NCI-H1417 (cell line): ENCODE data around the gene ZNF827.
"Not testable (repeated sequence)": the region's sequence is repeated elsewhere in the genome, so short reads cannot be mapped to it uniquely, and the experiment has no call there.

Experiments
- DNase-seq, 3 experiments: peaks; one replicate each; lab custom pipeline; 2025; lab: John Stamatoyannopoulos, UW

ZNF827 gene

DNA sequence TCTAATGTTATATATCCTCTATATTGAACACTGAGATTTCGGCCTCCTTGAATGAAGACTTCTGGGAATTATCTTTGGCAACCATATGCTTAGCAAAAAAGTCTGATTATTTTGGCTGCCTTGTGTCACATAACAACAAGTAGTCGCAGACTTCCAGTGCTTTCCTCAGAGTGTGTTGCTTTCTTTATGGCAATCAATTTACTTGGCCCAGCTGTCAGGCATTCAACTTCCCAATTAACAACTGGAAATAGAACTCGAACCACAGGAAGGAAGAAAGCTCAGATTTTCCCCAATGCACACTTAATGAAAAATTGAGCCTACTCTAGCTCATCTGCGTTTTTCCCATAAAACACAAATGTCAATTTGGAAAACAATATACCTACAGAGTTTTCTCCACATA, 71.6 kb downstream of the ZNF827 start:
- DNase-seq: no peak

DNA sequence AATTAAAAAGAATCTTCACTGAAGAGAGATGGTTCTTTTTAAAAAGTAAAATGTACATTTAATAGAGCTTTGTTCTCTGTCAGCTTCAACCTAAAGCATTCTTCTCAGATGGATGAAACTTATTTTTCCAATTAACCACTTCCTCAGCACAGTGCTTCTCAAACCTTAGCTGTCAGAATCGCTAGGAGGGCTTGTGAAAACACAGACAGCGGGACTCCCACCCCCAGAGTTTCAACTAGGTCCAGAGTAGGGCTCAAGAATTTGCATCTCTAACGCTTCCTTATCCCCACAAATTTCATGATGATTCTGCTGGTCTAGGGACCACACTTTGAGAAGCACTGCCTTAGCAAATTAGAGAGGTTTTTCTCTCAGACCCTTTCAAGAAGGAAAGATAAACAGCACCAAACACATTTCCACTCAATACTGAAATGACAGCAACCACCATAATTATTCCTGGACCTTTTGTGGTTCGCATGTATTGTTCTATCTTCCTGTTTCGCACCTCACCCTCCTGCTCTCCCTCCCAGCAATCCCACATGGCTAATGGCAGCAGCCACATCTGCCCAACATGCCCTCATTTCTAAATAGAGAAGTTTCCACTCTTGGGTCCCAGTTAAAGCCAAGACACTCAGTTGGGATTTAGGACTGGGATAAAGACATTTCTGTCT, 73.2 kb downstream of the ZNF827 start:
- DNase-seq: peak in 1 of 3 experiments; percentile 8

GRCh38 chr4:145863191-145863590, 75.4 kb downstream of the ZNF827 start:
- DNase-seq: no peak

GRCh38 chr4:145861336-145862318, 77.0 kb downstream of the ZNF827 start:
- peak in 1 of 3 experiments; percentile 25 for DNase-seq

GRCh38 chr4:145860897-145861296, 77.7 kb downstream of the ZNF827 start:
- no peak for DNase-seq

GRCh38 chr4:145860446-145860845, 78.2 kb downstream of the ZNF827 start:
- no peak for DNase-seq

DNA sequence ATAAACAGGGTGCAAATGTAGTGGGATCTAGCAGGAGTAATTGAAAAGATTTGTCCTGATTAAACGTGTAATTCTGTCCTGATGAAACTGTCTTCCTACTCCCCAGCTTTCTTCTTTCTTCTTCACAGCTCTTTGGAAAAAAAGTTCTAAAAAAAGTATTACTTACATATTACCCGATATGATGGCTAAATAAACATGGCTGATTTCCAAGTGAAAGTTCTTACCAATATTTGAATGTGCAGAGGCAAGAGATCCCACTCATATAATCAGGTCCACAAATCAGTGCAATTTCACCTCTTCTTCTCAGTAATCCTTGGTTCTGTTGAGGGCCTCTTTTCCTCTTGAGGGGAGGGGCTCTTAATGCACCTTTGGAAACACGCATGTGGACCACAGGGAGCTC, 78.7 kb downstream of the ZNF827 start:
- no peak for DNase-seq

DNA sequence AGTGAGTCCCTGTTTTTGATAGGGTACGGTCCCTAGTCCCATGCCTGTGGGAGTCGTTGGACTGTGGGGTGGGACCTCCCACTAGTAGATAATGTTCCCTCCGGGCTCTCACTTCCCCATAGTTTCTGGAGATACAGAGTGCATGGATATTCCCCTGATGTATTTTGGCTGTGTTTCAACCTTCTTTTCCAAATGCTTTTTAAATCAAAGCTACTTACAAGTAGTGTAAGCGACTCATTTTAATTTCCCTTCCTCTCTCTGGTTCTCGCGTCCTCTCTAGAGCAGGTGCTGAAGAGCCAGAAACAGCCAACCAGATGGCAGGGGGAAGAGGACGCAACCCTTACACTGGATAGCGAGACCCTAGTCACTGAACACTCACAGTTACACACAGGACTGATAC, 79.2 kb downstream of the ZNF827 start:
- no peak for DNase-seq

GRCh38 chr4:145852256-145852839, 86.3 kb downstream of the ZNF827 start:
- DNase-seq: no peak

- DNase-seq: peak in 1 of 3 experiments; percentile 18
Measured at GRCh38 chr4:145851511-145852201, 87.0 kb downstream of the ZNF827 start.

DNA sequence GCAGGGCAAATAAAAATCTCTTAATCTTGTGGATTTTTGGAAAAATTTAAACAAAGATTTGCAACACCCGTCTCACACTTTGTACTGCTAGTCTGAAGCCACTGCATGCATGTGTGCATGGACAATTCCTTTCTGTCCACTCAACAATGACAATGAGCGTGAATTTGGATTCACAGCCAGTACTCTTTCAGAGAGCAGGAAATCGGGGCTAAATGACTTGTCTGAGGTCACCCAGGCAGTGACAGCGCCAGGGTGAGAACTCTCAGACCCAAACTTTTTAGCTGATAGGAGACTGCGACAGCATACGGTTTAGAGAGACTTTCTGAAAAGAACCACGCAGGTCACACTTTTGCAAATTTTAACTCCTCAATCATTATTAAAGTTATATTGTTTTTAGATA, 90.9 kb downstream of the ZNF827 start:
- no peak for DNase-seq

DNA sequence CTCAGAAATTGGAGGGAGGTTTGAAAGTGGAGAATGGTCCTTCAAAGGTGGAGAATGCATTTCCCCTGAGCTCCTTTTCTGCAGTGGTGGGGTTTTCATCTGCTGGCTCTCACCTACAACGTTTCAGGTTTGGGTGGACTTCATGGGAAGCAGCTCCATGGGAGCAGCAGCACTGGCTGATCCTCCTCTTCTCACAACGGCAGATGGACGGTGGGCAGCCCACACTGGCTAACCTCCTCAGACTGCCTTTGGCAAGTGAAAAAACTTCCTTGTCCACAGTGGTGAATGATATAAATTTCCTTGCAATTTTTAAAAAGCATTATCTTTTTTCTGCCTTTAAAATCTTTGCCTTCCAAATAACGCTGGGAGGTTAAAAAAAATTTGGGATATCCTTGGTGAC, 93.5 kb downstream of the ZNF827 start:
- no peak for DNase-seq

DNA sequence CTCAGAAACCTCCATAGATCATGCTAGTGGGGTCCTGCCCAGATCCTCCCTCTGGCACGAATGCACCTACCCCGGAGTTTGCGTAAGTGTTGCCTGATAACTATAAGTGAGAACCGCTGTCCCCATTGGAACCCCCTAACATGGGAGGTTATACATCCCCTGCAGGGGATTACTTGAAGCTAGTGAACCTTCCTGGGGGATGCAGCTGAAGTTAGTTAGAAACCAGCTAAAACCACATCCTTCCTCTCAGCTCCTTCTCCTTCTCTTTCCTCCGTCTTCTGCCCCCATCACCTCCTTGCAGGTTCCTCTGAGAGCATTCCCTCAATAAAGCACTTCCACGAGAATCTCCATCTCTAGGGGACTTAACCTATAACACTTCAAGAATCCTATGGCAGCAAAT, 95.0 kb downstream of the ZNF827 start:
- DNase-seq: no peak

GRCh38 chr4:145843148-145843547, 95.5 kb downstream of the ZNF827 start:
- DNase-seq: no peak

- no peak for DNase-seq
Measured at GRCh38 chr4:145842224-145842887, 96.3 kb downstream of the ZNF827 start.

DNA sequence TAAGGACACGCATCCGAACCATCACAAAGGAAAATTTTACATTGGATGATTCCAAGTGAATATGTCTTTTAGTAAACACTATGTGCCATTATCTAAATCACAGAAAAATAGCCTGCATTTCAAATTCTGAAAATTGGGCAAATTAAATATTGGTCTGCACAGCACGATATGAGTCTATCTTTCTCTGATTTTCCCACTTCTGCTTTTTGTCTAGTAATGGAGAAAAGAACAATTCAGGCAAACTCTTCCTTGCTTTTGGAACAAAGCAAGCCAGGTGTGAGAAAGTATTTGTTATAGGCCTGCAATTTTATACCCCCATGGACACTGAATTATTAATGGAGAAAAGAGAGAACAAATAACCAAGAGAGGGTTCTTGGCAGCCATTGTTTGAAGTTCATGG, 97.8 kb downstream of the ZNF827 start:
- no peak for DNase-seq

DNA sequence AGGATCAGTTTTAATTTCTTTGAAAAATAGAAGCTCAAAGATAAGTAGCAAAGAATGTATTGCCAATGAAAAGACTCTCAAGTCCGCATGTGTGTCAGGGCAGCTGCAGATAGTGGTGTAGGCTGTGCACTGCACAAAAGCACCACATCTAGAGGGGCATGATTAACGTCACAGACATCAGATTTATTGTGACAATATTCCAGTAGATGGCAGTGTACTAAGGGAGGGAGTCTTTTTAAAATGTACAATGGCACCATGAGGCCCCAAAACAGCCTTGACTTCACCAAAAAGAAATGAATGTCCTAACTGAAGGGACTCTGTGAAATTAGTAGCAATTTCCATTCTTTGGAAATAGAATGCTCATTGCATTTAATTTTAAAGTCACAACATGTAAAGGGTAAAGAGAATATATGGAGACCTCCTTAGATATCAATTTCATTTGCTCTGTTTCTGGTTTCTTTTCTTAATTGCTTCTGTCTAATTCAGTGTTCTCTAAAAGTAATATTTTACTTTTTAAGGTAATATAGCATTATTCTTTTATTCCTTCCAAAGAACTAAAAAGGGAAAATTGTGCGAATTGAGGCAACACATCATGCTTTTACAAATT, 98.4 kb downstream of the ZNF827 start:
- DNase-seq: peak; percentile 3 to 59 (median 15)

DNA sequence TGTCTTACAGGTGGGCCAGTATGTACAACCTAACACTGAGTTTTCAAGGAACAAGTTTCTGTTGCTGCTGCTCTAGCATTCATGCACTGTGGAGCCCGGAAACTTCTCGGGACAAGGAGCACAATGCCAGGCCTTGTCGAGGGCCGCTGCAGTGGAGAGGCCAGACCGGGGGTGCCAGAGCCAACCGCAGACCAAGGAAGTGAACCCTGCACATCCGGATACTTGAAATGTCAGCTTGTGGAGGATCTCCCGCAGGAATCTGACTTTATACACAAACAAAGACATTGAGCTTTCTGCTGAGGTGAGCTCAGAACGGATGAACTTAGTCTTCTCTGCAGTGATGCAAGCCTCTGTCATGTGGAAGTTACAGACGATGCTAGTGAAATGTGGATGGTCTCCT, 99.5 kb downstream of the ZNF827 start:
- DNase-seq: no peak

- not testable (repeated sequence) for DNase-seq
Measured at GRCh38 chr4:145832384-145832783, 106.2 kb downstream of the ZNF827 start.

GRCh38 chr4:145830699-145831098, 107.9 kb downstream of the ZNF827 start:
- no peak for DNase-seq
